ENCODE measurements around the gene CSMD2.

DNA sequence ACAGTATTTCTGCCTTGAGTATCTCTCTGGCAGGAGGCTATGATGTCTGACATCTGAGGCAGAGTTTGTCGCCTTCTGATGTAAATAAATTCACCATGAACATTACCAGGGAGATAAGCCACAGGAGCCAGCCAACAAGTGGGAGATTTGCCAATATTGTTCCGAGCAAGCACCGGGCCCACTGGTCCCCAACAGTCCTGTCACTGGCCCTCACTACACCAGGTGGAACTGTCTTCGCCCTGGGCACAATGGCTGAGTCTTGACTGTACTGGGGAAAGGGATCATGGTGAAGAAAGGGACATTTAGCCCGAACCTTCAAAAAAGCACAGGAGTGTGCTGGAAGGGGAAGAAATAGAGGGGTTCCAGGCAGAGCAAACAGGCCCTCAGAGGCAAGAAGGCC is 243.7 kb downstream of the CSMD2 start:
- TF ChIP-seq CTCF (IDR thresholded peaks at IDR 0.05; ENCODE audit: low read depth, low read length) = no peak
- no peak for TF ChIP-seq EZH2phosphoT487 (IDR thresholded peaks at IDR 0.05; ENCODE audit: low read depth)
